Measurements from ENCODE around the gene KIF1C. TPM values are rescaled to one million over a fixed set of nuclear protein-coding genes. Genes with fewer than 3 reads are reported as not detected.

KIF1C gene
- total RNA-seq, 1 donor from 2014 or later, result 22.1 TPM

DNA sequence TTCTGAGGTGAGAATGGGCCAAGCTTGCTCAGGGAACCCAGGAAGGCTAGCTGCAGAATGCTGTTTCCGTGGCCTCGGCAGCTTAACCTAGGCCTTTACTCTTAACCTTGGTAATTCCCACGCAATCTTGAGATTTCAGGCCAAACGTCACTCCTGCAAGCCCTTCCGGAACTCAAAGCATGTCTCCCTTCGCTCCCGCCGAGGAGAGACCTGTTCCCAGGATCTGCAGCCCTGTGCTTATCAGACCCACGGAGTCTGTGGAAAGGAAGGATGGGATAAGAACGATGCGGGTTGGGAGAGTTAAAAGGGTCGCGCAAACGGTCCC, 80.0 kb downstream of the KIF1C start:
- peaks cover 4% of the 10 kb centered on the region for H3K27me3 Mint-ChIP-seq (ENCODE audit: insufficient read depth, low read depth)
- peaks cover 16% of the 10 kb centered on the region for H3K9me3 Mint-ChIP-seq
- H3K27ac Mint-ChIP-seq, result no peak overlapping the region
- H3K4me1 Mint-ChIP-seq, result peaks cover 4% of the 10 kb centered on the region
- Histone ChIP-seq H2AFZ (replicated peaks) (no peak overlapping the region), H3K9me3 (ENCODE audit: low read depth) (no peaks in the 10 kb centered on the region), H3K27me3 (no peaks in the 10 kb centered on the region), H3K36me3 (no peaks in the 10 kb centered on the region), H3K4me2 (no peak overlapping the region), H3K27ac (no peak overlapping the region), H3K9ac (no peak overlapping the region), H3K4me3 (no peak overlapping the region), H3F3A (ENCODE audit: low read depth) (peaks cover 4% of the 10 kb centered on the region), H3K4me1 (peaks cover 8% of the 10 kb centered on the region), H3K79me2 (ENCODE audit: low read depth) (no peaks in the 10 kb centered on the region), H4K20me1 (ENCODE audit: low read depth) (no peaks in the 10 kb centered on the region)
- TF ChIP-seq, protein P1, sequence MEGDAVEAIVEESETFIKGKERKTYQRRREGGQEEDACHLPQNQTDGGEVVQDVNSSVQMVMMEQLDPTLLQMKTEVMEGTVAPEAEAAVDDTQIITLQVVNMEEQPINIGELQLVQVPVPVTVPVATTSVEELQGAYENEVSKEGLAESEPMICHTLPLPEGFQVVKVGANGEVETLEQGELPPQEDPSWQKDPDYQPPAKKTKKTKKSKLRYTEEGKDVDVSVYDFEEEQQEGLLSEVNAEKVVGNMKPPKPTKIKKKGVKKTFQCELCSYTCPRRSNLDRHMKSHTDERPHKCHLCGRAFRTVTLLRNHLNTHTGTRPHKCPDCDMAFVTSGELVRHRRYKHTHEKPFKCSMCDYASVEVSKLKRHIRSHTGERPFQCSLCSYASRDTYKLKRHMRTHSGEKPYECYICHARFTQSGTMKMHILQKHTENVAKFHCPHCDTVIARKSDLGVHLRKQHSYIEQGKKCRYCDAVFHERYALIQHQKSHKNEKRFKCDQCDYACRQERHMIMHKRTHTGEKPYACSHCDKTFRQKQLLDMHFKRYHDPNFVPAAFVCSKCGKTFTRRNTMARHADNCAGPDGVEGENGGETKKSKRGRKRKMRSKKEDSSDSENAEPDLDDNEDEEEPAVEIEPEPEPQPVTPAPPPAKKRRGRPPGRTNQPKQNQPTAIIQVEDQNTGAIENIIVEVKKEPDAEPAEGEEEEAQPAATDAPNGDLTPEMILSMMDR (IDR thresholded peaks at IDR 0.05), result no peak
- no peak for TF ChIP-seq EZH2 (IDR thresholded peaks at IDR 0.05)
- no peak for DNase-seq (ENCODE audit: low spot score)
- H3K4me3 Mint-ChIP-seq, result no peak overlapping the region
- H3K36me3 Mint-ChIP-seq, result no peaks in the 10 kb centered on the region

Small RNAs within 50 kb of the gene (microRNA-seq; reads per million reads assigned to microRNA genes)
- gene MIR6864 (not detected), gene MIR6865 (not detected)

Small RNAs within 50 kb of the gene (small RNA-seq; reads per million reads assigned to genes)
- not detected for gene MIR6864
- not detected for gene MIR6865

Other genes starting within 250 kb of the KIF1C start
- gene TM4SF5, start 226.1 kb upstream of the KIF1C start, total RNA-seq (ENCODE audit: low replicate concordance), result not detected in 2 replicates
- 0.31 TPM in 1 of 2 replicates, not detected in the other for gene VMO1, start 211.6 kb upstream of the KIF1C start, total RNA-seq (ENCODE audit: low replicate concordance)
- not detected in 2 replicates for gene GLTPD2, start 209.0 kb upstream of the KIF1C start, total RNA-seq (ENCODE audit: low replicate concordance)
- 144 and 199 TPM in 2 replicates for gene PSMB6, start 201.8 kb upstream of the KIF1C start, total RNA-seq (ENCODE audit: low replicate concordance)
- gene PLD2, start 190.8 kb upstream of the KIF1C start, total RNA-seq (ENCODE audit: low replicate concordance), result 23.8 and 36.0 TPM in 2 replicates
- 26.2 and 34.6 TPM in 2 replicates for gene MINK1, start 164.6 kb upstream of the KIF1C start, total RNA-seq (ENCODE audit: low replicate concordance)
- gene C17orf107, start 98.4 kb upstream of the KIF1C start, total RNA-seq (ENCODE audit: low replicate concordance), result 1.1 and 2.3 TPM in 2 replicates
- gene CHRNE, start 94.9 kb upstream of the KIF1C start, total RNA-seq (ENCODE audit: low replicate concordance), result 0.19 TPM in 1 of 2 replicates, not detected in the other
- gene GP1BA, start 65.7 kb upstream of the KIF1C start, total RNA-seq (ENCODE audit: low replicate concordance), result not detected in 2 replicates
- gene SLC25A11, start 57.9 kb upstream of the KIF1C start, total RNA-seq (ENCODE audit: low replicate concordance), result 35.3 and 61.6 TPM in 2 replicates
- gene RNF167, start 57.7 kb upstream of the KIF1C start, total RNA-seq (ENCODE audit: low replicate concordance), result 43.9 and 82.1 TPM in 2 replicates
- 203 and 458 TPM in 2 replicates for gene PFN1, start 49.4 kb upstream of the KIF1C start, total RNA-seq (ENCODE audit: low replicate concordance)
- gene ENO3, start 46.8 kb upstream of the KIF1C start, total RNA-seq (ENCODE audit: low replicate concordance), result 20.8 and 24.5 TPM in 2 replicates
- 79.7 and 97.6 TPM in 2 replicates for gene SPAG7, start 30.1 kb upstream of the KIF1C start, total RNA-seq (ENCODE audit: low replicate concordance)
- gene CAMTA2, start 10.3 kb upstream of the KIF1C start, total RNA-seq (ENCODE audit: low replicate concordance), result 0.34 and 1.8 TPM in 2 replicates
- 0.28 and 0.52 TPM in 2 replicates for gene INCA1, start 428 bp upstream of the KIF1C start, total RNA-seq (ENCODE audit: low replicate concordance)
- 0.31 TPM in 1 of 2 replicates, not detected in the other for gene SLC52A1, start 37.5 kb downstream of the KIF1C start, total RNA-seq (ENCODE audit: low replicate concordance)
- gene ZFP3, start 80.5 kb downstream of the KIF1C start, total RNA-seq (ENCODE audit: low replicate concordance), result 0.19 and 0.34 TPM in 2 replicates
- gene ZNF232, start 113.9 kb downstream of the KIF1C start, total RNA-seq (ENCODE audit: low replicate concordance), result 25.5 and 29.4 TPM in 2 replicates
- 0.09 and 0.17 TPM in 2 replicates for gene USP6, start 118.1 kb downstream of the KIF1C start, total RNA-seq (ENCODE audit: low replicate concordance)
- gene ZNF594, start 193.9 kb downstream of the KIF1C start, total RNA-seq (ENCODE audit: low replicate concordance), result 19.5 and 25.3 TPM in 2 replicates
- not detected in 2 replicates for gene SCIMP, start 236.9 kb downstream of the KIF1C start, total RNA-seq (ENCODE audit: low replicate concordance)

Measured in neural progenitor cell (in vitro differentiated cells).